GM19351 (cell line): ENCODE data around the gene BBS9.
"Not testable (repeated sequence)": the region's sequence is repeated elsewhere in the genome, so short reads cannot be mapped to it uniquely, and the experiment has no call there.

Experiments used
- ATAC-seq: cut with Tn5 transposase; IDR thresholded peaks from one replicate; pipeline ENCODE4 v1.9.1; 2021; ENCODE audit warnings: mild to moderate bottlenecking, moderate library complexity; ENCODE audit not compliant: unreplicated experiment

BBS9 gene

GRCh38 chr7:33477719-33478480 is 348.5 kb downstream of the BBS9 start:
- no peak for ATAC-seq

- not testable (repeated sequence) for ATAC-seq
Observed at GRCh38 chr7:33484476-33484875, 355.1 kb downstream of the BBS9 start.

DNA sequence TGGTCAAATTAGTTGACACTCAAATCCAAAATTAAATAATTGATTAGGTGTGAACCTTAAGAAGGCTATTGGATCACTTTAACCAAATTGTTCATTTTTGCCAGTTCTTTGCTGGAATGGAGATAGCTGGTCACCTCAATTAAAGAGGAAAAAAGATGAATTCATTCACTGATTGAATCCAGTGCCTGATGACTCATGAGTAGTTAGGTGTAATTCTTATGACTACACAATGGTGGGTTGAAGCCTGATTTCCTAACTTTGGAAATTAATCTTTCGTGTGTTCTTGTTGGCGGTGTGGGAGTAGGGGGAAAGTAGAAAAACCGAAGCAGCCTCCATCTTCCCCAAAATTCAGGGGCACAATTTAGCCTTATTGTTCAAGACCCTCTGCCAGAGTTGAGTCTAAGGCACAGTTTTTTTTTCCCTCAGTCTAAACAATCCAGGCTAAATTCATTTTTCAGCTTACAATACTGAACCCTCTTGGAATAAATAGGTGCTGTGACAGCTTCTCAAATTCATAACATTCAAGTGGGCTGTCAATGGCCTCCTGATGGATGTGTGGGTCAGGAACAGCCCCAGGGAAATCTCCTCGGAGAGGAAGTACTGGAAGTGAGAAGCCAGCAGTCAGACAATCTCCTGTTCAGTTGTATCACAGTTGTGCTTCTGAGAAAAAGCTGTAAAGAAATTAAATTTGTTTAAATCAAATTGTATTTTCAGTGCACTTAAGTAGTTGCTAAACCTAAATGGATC is 356.6 kb downstream of the BBS9 start:
- ATAC-seq: no peak

- ATAC-seq: no peak
Observed at GRCh38 chr7:33486633-33487032, 357.3 kb downstream of the BBS9 start.

GRCh38 chr7:33487998-33488682 is 358.8 kb downstream of the BBS9 start:
- peak; percentile 94 for ATAC-seq

DNA sequence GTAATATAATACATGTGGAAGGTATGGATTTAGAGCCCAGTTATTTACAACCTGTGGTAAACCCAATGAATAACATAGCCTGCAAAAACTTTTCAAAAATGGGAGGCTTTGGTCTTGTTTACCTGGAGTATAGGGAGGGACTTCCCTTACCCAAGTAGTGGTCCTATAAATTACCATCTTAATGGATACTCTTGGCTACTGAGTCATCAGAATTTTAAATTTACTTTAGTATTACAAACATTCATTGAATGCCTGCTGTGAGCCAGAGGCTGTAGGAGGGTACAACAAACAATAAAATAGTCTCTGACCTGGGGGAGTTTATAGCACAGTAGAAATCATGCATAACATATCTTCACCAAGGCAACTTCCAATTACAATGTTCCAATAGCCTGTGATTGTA is 365.1 kb downstream of the BBS9 start:
- ATAC-seq: no peak

GRCh38 chr7:33495207-33495606 is 365.8 kb downstream of the BBS9 start:
- ATAC-seq: no peak

DNA sequence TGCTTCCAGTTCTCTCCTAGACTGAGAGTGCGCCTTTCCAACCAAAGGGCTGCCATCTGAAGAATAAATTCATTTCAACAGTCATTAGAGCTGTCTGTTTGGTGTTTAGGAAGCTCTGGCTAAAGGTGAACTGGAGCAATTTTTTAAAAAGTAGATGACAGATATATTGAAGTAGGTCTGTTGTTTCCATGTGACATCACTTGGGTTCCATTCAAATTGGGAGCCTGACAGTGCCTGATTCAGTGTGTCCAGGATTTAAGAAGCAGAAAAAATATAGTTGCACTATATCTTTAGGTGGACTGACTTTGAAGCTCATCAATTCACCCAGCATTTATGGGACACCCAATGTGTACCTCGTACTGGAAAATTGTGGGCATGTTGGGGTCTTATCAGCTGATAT is 367.7 kb downstream of the BBS9 start:
- no peak for ATAC-seq

GRCh38 chr7:33500703-33501701 is 371.6 kb downstream of the BBS9 start:
- ATAC-seq: no peak

GRCh38 chr7:33503014-33503413 is 373.6 kb downstream of the BBS9 start:
- no peak for ATAC-seq

GRCh38 chr7:33503736-33504135 is 374.4 kb downstream of the BBS9 start:
- ATAC-seq: no peak

- ATAC-seq: no peak
Observed at GRCh38 chr7:33504266-33504665, 374.9 kb downstream of the BBS9 start.

GRCh38 chr7:33509206-33509605 is 379.8 kb downstream of the BBS9 start:
- ATAC-seq: no peak

DNA sequence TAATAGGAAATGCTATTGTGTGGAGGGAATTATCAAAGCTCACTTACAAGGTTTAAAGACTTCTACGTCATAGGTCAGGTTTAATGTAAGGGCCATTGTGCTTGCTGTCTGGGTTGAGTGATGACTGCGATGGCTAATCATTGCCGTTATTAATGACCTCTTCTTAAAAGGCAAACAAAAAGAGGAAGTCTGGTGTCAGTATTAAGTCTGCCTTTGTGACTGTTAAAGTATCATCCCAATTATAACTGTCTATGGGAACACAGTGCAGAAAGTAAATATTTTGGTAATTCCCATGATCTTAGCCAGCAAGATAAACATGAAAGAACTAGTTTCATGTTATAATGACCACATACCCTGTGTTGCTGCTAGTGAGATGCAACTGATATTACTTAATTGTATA is 382.4 kb downstream of the BBS9 start:
- no peak for ATAC-seq

DNA sequence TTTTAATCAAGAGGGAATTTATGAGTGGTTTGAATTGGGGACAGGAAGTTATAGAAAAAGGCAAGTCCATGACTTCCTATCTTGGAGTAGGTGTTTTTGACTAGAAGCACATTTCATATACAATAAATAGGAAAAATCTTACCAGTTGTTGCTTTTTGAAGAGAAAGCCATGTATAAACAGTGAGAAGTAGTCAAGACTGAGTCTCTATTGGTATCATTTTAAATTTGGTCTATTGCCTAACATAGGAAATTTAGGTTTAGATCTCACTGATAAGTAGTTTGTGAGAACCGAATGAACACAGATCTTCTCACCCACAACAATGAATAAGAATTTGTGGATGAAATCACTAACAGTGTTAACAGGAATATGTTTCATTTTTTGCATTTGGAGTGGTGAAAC is 387.2 kb downstream of the BBS9 start:
- ATAC-seq: no peak

DNA sequence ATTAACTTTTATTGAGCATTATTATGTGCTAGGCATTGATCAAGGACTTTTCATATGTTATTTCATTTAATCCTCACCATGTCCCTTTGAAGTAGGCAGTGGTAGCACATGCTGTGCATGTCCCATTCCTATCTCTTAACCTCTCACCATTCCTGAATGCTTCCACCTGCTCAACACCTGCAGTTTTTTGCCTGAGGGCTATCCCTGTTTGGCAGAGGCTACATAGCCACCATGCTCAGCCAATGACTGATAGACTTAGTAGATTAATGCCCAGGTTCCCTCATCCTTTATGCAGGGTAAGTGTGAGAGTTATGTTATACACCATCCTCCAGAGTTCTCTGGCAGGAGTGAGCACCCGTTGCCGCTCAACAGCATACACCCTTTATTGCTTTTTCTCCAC is 387.8 kb downstream of the BBS9 start:
- ATAC-seq: no peak

GRCh38 chr7:33527008-33527407 is 397.6 kb downstream of the BBS9 start:
- not testable (repeated sequence) for ATAC-seq

DNA sequence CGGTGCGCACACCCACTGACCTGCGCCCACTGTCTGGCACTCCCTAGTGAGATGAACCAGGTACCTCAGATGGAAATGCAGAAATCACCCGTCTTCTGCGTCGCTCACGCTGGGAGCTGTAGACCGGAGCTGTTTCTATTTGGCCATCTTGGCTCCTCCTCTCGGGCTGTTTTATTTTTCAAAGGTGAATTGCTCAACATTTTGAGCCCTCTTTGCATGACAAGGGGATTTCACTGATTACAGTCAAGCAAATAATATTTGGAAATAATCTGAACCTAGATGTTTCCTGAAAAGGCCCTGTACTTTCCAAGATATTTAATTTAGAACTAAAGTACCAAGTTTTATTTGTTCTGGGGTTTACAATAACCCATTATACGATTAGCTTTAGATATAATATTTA is 398.2 kb downstream of the BBS9 start:
- not testable (repeated sequence) for ATAC-seq

DNA sequence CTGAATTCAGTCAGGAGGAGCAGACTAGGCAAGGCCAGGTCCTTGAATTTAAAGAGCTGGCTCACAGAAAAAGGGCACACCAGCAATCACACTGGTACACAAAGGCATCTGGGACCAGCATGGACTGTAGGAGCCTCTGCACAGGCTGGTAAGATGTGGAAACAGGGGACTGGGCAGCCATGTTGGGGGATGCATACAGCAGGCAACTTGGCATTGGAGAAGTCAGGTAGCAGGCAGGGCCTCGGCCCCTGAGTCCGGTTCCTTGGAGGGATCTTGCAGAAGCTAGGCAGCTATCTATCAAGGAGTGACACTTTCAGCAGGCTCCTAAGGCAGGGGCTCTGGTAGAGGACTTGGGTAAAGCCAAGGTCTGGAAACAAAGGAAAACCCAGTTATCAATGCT is 399.7 kb downstream of the BBS9 start:
- ATAC-seq: no peak

GRCh38 chr7:33530664-33531063 is 401.3 kb downstream of the BBS9 start:
- no peak for ATAC-seq

DNA sequence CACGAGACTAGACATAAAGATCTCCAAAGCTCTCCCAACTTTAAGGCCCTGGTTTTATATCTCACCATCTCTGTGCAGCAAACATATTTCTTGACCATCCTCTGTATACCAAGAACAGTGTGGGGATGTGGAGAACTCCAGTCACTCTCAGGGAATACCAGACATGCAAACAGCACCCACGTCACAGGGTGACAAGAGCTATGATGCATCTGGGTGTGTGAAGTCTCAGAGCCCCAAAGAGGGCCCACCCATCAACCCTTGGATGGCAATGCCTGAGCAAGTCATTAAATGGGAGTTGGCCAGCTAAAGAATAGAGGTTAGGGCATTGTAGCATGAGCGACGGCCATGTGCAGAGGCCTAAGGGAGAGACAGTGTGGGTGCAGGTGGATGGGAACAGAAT is 402.5 kb downstream of the BBS9 start:
- no peak for ATAC-seq
